Activated CD8-positive, alpha-beta memory T cell treated with anti-CD3 and anti-CD28 coated beads, Interleukin-2, amount 50 U/mL, for 1 hour (primary cell): ENCODE results near the gene IGFALS.
"Not testable (repeated sequence)": the region's sequence is repeated elsewhere in the genome, so short reads cannot be mapped to it uniquely, and the experiment has no call there.

Source experiments
- DNase-seq: peaks from one replicate; pipeline ENCODE4 v3.0.0-alpha.2; 2020; ENCODE audit errors: extremely low read depth

IGFALS gene

DNA sequence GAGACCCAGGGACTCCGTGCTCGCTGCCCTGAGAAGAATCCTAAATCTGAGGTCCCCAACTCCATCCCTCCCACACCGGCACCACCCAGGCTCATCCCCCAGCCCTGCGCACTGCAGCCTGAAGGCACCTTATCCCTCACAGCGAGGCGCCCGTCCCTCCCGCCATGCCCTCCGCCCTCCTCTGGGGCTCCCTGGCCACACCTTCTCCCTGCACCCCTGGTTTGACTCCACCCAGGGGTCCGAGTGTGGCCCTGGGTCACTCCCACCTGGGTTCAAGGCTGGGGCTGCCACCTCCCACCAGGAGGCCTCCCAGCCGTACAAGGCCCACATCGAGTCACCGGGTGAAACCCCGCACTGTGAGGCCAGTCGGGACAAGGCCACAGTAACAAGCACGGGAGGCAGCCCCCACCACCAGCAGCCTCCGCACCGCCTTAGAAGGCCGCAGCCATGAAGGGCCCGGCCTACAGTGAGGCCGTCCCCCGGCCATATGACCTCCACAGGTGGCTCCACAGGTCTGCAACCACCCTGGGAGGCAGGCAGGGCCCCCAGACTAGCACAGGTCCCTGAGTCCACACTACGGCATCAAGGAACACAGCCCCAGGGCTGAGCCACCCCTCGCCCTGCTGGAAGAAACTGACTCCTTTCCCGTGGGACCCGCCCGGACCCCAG lies 24.8 kb upstream of the IGFALS start:
- no peak for DNase-seq

DNA sequence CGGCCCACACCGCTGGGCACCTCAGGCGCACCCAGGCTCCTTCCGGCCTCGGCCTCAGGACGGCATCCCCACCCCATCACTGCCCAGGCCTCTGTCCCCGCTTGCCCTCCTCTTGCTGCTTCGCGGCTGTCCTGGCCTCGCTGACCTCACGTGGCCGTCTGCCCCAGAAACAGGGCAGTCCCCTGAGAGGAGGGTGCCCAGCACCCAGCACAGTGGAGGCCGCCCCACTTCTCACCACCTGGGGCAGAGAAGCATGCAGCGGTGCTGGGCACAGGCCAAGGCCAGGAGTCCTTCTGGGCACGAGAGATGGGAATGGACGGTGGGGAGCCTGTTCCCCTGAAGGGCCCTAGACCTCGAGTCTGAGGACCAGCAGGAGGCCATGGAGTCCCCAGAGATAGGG lies 24.2 kb upstream of the IGFALS start:
- DNase-seq = no peak

DNA sequence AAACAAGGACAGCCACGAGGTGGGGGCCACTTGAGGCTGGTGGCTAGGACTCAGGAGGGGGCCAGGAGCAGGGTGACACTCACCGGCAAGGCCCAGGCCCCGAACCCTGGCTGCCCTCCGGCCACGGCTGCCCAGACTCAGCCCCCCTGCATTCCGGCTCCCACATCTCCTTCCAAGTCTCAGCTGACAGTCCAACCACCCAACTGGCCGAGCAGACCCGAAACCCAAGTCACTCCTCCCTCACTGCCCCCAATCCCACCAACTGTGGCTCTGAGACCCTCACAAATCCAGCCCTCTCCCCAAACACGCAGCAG lies 23.7 kb upstream of the IGFALS start:
- DNase-seq = no peak

DNA sequence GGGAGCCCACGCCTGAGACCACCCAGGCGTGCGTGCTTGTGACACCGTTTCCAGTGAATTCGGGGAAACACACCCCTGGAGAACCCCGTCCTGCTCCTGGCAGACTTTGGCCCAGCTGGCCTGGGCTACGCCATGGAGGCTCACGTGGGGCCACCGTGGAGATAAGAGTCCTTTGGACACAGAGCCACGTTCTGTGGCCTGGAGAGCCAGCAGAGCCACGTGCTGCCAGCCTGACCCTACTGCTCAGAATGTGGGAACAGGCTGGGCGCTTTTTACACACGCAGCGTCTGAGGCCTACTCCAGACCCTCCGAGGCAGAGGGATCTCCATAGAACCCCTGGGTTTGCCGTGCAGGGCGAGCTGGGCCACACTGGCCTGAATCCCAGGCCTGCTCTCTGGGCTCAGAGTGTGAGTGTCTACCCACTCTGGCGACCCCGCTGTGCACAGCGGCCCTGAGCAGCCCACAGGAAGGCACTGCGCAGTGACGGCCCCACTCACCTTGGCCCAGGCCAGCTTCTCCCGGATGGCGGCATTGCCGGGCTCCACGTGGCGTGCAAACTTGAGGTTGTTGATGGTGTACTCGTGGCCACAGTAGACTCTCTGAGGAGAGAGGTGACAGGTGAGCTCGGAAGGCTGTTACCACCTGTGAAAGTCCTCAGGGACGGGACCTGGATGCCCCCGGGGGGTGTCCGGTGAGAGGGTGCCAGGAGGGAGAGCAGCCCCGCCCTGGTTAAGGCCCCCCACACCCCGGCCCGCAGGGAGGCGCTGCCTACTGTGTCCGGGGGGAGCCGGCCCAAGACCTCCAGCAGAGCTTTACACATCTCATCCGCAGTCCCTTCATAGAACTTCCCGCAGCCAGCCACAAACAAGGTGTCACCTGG lies 23.1 kb upstream of the IGFALS start:
- no peak for DNase-seq

DNA sequence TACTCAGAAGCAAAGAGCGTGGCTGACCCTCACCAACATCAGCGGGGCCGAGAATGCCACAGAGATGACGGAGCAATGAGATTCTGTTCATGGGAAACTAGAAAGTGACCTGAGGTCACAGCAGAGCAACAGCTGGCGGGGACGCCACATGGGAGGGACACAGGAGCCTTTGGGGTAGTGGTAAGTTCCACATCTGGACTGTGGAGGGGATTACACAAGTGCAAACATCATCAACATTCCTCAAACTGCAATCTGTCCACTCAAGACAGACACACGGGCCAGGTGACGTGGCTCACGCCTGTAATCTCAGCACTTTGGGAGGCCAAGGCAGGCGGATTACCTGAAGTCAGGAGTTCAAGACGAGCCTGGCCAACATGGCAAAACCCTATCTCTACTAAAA lies 22.0 kb upstream of the IGFALS start:
- no peak for DNase-seq

DNA sequence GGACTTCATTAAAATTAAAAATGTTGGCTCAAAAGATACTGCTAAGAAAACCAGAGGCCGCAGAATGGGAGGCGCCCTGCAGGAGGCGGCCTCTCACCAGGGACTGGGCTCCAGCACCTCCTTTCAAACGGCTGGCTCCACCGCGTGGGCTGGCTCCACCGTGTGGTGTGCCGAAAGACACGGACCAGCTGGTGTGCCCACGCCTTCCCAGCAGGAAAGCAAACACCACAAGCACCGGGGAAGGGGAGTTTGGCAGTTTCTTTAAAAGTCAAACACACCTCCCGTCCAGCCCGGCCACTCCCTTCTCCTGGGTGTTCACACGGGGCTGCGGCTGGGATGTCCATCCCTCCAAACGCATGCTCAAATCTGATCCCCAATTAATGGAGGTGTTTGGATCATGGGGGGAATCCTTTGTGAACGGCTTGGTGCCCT lies 19.2 kb upstream of the IGFALS start:
- no peak for DNase-seq

DNA sequence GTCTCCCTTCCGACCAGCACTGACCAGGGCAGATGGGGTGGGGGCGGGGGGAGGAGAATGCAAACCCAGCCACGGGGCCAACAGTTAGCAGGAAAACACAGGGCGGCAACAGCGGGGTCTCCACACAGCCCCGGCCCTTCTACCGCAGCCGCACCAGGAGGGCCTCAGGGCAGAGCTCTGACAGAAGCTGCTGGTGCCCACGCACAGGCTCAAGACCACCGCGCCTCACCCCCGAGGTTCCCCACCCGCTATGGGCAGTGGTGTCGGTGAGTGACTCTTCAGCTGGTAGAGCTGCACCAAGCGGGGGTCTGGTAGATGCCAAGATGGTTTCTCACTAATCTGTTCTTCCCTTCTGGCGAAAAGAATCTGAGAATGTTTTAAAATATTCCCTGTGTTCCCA lies 17.0 kb upstream of the IGFALS start:
- DNase-seq = no peak

DNA sequence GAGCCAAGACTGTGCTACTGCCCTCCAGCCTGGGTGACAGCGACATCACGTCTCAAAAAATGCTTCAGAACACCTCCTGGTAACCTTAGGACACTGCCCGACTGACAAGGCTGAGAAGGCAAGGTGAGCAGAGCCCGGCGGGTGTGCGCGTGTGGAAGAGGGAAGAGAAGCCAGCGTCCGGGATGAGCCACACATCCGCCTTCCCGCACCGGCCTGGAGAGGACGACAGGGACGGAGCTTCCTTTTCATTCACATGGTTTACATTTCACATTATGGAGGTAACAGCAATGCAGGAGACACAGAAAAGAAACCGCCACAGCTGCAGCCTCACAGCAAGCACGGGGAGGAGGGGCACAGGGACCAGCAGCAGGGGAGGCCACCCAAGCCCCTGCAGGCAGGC lies 16.6 kb upstream of the IGFALS start:
- no peak for DNase-seq

DNA sequence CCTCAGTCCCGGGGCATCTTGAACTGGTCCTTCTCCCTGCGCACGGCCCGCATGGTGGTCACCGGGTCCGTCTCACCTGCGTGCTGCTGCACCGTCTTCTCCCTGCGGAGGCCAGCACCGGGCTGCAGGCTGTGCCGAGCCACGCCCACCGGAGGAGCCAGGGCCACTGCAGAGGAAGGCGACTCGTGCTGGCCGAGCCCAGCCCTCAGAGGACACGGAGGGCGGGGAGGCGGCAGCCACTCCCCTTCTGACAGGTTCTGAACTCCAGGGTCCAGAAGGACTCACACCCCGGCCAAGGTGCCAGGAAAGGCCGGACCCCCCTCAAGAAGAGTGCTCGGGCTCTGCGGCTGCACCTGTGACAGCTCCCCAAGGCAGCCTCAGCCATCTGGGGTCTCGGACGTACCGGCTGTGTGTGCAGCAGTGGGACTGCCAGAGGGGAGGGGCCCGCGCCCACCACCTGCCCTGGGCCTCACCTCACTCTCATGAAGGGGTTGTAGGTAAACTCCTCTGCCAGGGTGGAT lies 15.8 kb upstream of the IGFALS start:
- no peak for DNase-seq

DNA sequence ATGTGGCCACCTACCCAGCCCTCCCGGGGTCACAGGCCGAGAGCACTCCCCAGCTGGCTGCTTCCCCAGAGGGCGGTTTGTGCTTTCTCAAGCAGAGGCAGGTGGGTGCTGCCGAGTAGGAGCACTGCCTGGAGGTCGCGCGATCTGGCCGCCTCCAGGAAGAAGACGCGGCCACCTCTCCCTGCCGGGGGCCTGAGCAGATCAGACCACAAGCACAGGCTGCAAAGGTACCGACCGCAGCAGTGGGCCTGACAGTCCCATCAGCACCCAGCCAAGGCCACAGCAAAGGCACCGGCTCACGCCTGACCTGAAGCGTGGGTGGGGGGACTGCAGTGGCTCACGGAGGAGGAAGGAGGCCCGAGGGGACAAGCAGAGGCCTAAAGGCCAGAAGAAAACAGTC lies 15.2 kb upstream of the IGFALS start:
- DNase-seq = no peak

DNA sequence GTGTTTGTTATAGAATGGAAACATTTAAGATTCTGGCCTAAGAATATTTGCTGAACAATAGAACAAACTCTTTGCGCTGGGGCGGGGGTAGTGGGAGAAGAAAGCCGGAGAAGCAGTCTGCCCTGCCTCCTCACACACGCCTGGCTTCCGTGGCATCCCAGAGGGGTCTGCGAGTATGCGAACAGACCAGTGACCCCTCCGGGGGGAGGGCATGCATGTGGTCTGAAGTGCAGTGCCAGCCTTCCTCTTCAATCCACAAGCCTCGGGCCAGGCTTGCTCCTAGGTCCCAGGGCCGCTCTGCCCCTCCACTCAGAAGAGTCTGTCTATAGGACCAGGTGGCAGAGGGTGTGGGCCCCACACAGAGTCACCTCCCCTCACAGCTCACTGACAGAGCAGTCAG lies 14.1 kb upstream of the IGFALS start:
- DNase-seq = no peak

DNA sequence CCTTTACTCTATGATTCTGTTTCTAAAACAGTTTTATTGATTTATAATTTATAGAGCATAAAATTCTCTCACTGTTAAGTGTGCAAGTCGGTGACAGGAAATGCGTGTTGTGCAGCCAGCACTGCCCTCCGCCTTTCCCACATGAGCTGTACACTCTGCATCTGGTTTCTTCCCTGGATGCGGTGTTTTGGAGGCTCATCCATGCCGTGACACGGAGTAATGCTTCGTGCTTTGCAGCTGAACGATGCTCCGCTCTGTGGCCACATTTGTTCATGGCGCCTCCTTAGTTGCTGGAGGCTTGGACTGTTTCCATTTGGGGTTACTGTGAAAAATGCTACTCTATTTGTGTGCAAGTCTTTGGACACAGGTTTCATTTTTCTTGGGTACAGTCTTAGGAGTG lies 7.2 kb upstream of the IGFALS start:
- DNase-seq = no peak

DNA sequence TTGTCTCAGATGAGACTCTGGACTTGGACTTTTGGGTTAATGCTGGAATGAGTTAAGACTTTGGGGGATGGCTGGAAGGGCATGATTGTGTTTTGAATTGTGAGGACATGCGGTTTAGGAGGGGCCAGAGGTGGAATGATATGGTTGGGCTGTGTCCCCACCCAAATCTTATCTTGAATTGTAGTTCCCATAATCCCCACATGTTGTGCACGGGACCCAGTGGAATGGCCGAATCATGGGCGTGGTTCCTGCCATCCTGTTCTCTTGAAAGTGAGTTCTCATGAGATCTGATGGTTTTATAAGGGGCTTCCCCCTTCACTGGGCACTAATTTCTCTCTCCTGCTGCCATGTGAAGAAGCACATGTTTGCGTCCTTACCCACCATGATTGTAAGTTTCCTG lies 5.8 kb upstream of the IGFALS start:
- not testable (repeated sequence) for DNase-seq

DNA sequence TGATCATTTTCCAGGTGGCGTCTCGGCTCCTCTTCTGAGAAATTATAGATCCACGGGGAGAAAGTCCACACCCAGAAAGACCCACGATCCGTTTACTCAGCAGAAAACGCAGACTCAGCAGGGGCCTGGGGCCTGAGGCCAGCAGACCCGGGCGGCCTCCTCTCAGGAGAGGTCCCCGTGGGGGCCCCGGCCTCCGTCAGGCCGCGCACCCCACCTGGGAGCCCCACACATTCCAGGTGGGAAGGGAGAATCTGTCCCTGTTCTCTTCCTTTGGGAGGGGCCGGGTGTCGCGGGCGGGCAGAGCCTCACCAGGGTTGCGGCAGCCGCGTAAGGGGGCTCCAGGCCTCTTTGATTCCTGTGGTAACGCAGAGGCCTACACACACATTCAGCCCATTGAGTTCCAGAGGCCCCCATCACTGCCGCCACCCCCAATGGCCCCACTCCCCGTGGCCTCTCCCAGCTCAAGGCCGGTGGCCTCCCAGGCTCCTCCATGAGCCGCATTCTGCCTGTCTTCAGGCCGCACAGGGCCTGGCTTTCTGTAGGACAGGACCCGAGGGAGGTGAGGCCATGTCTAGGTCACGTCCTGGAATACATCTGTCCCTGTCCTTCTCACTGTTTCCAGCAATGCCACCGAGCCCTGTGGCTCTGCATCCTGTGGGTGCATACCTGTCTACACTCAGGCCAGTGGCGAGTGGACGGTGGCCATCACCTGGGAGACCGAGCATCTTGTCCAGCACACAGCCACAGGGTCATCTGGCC lies 1.6 kb upstream of the IGFALS start:
- DNase-seq = no peak

DNA sequence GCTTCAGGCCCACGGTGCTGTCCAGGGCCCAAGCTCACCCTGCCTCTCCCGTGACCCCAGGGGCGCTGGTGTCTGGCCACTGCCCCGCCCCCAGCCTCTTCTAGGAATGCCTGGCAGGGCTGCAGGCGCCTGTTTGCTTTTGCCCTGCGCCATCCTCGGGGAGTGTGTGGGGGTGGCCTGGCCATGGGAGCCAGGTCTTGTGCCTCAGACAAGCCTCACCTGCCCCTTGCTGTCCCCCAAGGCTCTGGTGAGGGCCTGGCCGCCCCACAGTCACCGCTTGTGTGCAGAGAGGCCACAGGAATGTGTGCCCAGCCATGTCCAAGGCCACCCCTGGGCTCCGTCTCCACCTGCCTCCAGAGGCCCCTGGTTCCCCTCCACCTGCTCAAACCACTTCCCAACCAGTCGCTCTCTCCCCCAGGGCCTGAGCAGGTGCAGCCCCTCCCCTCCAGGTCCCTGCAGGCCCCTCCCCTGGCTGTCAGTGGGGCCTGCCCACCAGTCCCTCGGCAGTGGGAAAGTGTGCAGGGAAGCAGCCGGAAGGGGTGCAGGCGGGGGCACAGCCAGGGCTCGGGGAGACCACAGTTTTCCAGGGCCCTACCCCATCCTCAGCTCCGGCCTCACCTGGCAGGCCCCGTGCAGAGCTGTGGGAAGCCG lies 841 bp upstream of the IGFALS start:
- DNase-seq = no peak

DNA sequence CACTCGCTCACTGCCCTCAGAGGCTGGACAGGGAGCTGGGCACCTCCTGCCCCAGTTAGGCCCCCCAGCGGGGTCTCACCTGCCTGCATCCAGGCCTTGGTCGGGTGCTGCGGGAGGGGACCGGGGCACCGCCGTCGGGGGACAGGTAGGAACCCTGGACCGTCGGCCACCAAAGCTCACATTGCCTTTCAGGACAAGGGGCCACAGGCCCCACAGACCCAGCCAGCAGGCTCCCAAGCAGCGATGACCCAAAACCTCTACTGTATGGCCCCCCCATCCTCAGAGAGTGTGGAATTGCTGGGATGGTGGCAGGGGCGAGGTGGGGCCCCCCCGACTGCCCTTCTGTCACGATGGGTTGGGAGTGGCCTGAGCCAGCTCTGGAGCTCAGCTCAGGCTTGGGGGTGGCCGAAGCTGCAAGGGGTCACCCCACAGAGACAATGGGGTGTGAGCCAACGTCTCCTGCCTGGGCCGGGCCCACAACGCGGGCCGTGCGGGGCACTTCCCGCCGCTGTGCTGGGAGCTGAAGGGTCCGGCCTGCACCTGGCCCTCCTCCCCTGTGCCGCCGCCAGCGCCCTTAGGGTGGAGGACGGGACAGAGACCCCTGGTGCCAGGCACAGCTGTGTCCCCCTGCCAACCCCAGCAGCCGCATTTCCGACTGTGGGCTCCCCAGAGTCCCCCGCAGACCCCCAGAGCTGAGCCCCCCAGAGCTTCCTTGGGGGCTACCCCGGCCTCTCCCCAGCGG lies 498 bp downstream of the IGFALS start:
- DNase-seq = no peak

DNA sequence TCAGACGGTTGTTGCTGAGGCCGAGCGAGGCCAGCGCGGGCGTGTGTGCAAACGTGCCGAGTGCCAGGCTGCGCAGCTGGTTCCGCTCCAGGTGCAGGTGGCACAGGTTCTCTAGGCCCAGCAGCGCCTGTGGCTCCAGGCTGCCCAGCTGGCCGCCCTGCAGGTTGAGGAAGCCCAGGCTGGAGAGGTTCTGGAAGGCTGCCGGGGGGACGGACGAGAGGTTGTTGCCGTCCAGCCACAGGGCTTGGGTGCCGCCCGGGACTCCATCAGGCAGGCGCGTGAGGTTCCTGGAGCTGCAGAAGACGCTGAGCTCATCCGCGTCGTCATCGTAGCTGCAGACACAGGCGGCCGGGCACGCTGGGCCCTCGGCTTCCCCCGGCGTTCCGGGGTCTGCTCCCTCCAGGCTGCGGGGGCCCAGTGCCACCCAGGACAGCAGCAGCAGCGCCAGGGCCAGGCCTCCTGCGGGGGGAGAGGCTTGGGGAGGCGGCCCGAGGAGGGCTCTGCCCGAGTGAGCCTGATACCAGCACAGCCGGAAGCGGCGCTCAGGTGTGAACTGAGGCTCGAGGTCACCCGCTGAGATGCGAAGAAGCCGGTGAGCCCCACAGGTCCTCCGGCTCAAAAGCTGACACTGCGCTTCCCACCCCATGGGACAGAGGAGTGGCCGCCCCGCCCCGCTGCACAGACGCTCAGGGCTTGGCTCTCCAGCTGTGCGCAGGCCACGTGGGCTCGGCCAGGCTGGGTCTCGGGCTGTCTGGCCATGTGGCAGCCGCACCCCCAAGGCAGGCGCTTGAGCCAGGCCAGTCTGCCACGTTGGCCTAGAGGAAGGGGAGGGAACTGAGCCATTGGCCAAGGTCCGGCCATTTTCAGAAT lies 1.3 kb downstream of the IGFALS start:
- no peak for DNase-seq

DNA sequence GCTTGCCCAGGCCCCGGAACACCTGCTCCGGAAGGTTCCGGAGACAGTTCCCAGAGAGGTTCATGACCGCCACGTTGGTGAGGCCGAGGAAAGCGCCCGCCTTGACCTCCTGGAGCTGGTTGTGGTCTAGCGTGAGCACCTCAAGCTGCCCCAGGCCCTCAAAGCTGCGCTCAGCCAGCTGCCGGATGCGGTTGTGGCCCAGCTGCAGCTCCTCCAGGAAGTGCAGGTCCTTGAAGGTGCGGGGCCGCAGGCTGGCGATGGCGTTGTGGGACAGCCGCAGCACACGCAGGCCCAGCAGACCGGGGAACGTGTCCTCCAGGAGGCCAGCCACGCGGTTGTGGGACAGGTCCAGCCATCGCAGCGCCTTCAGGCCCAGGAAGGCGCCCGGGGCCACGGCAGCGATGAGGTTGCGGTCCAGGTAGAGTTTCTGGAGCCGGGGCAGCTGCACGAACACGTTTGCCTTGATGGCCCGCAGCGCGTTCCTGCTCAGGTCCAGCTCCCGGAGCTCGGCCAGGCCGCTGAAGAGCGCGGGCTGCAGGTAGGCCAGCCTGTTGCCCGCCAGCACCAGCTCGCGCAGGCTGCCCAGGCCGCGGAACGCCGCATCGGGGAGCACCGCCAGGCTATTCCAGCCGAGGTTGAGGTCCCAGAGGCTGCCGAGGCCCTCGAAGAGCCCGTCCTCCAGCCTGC lies 2.1 kb downstream of the IGFALS start:
- no peak for DNase-seq

DNA sequence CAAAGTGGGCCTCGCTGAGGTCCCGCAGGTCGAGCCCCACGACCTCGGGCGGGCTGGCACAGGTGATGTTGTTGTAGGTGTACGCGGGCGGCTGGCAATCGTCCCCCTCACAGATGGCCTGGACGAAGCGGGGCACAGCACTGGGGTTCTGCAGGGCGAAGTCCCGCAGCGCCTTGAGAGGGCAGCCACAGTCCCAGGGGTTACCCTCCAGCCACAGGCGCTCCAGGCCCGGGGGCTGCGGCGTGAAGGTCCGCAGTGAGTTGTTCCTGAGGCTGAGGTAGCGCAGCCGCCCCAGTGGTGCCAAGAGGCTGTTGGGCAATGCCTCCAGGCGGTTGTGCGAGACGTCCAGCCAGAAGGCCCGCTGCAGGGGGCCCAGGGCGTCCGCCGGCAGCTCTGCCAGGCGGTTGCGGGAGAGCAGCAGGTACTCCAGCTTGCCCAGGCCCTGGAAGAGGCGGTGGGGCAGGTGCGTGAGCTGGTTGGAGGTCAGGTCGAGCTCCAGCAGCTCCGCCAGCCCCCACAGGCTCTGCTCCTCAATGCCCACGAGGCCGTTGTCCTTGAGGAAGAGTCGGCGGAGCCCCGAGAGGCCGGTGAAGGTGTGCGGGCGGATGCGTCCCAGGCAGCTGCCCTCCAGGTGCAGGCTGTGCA lies 2.8 kb downstream of the IGFALS start:
- DNase-seq = no peak
